Activated gamma-delta T cell treated with anti-CD3 and anti-CD28 coated beads, Interleukin-2, amount 50 U/mL, for 16 hours (primary cell): Measurements from ENCODE around the gene B4GALNT1.
"Not testable (repeated sequence)": the region's sequence is repeated elsewhere in the genome, so short reads cannot be mapped to it uniquely, and the experiment has no call there.

Experiments
- DNase-seq: peaks from one replicate; pipeline ENCODE4 v3.0.0-alpha.2; 2020; ENCODE audit warnings: low read depth

B4GALNT1 gene

DNA sequence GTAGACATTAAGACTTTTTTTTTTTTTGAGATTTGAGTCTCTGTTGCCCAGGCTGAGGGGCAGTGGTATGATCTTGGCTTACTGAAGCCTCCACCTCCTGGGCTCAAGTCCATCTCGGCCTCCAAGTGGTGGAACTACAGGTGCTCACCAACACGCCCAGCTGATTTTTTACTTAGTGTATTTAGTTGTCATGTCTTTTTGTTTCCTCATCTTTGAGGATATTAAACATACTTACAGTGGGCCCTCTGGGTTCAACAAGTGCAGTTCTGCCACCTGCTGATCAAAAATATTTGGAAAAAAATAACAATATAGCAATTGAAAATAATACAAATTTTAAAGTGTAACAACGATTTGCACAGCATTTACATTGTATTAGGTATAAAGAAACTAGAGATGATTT, 4.4 kb upstream of the B4GALNT1 start:
- DNase-seq: no peak

DNA sequence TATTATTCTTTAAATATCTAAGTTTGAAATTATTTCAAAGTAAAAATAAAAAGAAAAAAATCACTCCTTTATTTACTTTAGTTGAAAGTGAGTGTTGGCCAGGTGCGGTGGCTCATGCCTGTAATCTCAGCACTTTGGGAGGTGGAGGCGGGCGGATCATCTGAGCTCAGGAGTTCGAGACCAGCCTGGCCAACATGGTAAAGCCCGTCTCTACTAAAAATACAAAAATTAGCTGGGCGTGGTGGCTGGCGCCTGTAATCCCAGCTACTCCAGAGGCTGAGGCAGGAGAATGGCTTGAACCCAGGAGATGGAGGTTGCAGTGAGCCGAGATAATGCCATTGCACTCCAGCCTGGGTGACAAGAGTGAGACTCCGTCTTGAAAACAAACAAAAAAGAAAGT, 3.7 kb upstream of the B4GALNT1 start:
- DNase-seq: not testable (repeated sequence)

DNA sequence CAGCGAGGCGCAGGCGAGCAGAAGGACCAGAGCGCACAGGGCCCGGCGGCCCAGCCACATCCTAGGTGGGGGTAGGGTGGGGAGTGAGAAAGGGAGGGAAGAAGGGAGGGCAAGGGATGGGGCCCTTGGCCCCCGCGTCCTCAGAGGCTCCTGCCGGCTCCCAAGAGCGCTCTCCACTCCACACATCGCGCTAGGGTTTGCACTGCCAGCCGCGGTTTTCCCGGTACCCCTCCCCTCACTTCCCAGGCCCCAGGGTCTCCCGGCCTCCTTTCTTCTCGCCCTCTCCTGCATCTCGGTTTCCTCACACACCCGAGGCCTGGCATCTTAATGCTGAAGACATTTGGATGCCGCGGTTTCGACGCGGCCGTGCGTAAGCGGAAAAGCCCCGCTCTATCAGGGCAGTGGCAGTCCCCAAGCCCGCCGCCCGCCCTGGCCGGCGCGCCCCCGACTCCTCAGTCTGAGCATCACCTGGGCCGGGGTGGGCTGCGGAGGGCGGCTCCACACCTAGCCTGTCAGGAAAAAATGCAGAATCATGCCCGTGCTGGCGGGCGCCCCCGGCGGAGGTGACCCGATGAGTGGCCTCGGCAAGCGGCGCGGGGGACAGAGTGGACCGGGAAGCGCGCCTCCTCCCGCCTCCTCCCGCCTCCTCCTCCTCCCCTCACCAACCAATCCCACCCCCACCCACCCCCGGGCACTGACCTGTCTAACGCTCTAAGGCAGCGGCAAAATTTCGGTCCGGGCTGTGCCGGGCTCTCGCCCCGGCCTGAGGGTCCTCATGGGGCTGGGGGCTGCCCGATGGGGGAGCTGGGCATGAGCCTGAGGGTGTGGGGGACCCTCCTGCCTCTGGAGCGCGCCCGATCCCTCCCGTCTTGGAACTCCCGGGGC, 686 bp downstream of the B4GALNT1 start:
- DNase-seq: no peak

DNA sequence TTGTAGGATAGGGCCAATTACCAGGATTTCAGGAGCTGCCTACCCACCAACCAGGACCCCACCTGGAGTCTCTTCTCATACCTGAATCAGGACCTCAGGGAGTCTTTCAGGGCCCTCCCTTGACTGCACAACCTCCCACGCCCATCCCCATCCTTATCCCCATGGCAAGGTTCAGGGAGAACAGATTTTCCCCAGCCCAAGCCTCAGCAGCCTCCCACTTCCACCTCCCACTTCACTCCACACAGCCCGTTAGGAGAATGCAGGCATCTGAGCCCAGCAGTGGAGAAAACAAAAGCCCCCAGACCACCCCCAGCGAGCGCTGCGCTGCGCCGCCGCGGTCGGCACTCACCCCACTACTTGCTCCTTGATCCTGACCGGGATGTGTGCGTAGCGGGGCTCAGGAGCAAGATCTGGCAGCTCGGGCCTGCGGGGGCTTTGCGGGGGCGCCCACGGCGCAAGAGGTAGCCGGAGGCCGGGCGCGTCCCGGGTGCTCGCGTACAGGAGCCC, 1.4 kb downstream of the B4GALNT1 start:
- no peak for DNase-seq

DNA sequence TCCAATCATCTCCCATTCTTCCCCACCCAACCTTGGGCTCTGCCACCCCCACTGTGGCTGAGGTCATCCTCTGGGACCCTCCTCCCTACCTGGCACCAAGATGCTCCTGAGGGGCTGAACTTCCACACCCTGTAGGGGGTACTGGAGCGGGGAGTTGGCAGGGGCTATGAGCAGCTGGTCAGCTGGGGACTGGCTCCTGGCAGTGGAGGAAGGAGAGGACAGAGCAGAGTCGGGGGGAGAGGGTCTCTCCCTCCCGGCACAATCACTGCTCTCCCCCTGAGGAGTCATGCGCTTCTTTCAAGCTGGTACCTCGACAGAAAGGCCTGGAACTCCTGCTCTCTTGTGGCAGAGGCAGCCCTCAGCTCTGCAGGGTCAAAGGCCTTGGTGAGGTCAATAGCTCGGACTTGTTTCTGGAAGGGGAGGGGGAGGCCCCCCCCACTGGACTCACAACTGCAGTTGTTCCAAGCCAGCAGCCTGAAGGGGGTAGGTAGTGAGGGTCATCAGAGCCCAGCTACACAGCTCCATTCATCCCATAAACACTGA, 2.0 kb downstream of the B4GALNT1 start:
- DNase-seq: no peak

DNA sequence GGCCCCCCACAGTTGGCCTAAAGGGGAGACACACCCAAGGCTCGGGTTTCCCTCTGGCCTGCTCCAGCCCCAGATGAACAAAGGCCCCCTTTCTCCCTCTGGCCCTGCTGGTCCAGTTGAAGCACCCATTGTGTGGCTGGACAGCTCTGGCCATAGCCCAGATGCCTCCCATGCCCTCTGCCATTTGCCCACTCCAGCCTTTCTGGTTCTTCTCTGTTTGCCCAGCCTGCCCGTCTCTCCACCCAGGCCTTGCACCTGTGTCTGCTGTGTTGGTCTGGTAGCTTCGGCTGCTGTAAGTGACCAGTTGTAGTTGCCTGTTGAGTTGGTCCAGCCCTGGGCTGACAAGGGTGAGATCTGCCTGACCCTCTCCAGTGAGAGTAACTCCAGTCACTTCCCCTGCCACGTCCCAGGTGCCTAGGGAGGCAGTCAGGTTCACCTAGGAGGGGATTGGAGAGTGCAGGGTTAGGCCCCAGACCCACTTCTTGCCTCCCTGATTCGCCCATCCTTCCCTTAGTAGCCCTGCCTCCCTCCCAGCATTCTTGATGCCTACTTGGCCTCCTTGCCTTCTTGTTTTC, 3.0 kb downstream of the B4GALNT1 start:
- DNase-seq: no peak

DNA sequence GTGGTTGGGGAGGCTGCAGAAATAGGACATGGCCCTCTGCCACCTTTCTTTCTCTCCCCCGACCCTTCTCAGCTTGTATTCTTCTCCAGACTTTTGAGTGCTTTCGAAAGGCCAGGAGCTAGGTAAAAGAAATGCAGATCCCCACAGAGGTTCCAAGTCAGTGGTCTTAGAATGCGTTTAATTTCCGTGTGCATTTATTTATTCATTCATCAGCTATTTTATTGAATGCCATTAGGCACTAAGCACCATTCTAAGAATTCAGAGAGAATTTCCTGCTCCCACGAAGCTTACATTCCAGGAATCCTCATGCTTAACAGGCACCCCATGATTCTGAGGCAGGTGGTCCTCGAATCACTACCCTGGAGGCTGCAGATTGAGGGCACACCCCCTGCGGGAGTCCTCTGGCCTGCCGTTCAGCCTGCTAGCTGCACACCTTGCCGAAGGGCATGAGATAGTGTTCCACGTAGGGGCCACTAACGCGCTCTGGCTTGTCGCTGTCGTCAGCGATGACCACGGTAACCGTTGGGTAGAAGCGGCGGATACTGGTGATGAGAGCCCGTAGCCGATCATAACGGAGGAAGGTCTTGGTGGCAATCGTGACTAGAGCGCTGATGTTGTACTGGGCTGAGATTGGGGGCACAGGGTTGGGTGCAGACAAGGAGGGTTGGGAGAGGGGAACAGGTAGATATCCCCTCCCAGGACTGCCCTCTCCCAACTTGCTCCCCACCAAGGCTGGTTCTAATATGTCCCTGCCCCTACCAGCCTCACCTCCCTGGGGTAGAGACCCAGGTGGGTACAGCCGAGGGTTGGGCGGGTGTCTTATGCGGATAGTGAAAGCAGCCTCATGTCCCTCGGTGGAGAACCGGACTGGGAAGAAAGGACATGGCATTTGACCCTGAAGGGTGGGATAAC, 4.5 kb downstream of the B4GALNT1 start:
- no peak for DNase-seq

DNA sequence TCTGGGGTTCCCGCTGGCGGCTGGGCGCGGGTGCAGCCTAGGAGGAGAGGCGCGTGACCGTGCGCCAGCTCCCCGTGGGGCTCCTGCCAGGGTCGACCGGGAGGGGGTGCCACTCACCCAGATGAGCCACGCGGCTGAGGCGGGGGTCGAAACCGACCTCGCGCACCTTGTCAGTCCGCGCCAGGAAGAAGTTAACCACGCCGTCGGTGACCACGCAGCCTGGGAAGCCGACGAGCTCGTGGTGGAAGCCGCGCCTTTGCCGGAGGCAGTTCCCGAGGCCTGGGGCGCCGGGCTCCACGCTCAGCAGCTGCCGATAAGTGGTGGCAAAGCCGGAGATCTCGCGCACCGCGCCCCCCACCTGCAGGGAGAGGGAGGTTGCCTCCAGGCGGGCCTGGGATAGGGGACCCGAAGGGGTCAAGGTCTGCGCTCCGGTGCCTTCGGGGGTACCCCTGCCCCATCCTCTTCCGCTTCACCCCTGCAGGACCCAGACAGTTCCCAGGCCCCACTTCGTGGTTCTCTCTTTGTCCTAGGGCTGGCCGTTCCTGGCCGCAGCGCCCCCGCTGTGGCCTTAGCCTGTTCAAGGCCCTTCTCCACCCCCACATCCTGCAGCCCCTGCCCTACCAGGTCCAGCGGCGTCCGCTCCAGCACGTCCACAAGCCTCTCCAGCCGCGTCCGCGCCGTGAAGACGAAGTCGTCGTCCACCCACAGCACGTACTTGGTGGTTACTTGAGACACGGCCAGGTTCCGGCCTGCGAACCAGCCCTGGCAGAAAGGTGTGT, 5.3 kb downstream of the B4GALNT1 start:
- no peak for DNase-seq

DNA sequence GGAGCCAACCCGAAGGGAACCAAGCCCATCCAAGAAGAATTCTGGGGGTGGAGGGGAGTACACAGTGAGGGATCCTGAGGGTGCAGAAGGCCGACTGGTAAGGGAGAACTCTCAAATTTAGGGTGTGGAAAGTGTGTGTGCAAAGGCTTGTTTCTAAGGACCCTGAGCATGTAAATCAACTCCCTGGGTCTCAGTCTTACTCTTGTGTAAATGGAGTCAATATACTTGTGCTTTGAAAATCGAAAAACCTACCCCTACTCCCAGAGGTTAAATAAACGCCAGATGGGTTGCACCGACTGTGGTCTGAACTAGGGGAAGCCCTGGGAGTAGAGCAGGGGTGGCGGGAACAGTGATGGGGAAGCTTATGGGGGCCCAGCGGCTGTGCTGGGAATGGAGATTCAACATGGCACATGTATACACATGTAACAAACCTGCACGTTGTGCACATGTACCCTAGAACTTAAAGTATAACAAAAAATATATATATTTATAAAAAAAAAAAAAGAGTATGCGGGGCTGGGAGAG, 6.0 kb downstream of the B4GALNT1 start:
- no peak for DNase-seq

DNA sequence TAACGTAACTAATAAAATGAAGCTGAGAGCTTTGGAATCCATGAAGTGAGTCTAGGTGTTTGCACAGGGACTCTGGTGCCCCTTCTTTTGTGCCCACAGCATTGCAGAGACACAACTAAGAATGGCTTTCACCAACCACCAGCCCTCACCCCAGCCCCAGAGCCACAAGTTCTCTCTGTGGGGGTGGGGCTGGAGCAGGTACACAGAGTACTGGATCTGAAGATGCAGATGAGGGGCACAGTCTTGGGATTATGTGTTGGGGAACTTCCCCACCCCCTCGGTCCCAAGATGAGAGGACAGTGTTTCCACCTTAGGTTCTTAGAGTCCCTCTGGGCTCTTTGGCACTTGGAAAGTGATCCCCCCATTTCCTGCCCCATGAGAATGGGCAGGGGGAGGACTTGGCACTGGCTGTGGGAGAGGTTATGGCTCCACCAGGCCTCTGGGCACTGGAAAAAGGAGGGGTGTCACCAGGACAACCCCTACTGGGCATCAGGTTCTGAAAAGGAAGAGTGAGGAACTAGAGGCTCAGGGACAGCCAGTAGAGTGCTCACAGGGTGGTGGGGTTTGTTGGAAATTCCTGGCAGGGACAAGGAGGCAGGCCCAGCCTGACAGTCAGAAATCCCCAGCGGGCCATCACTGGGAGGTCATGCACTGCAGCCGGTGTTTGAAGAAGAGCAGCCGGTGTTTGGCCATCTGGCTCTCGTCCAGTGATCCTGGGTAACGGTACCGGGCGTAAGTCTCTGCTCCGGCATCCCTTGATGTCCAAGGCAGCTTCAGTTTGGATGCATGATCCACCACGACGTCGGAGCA, 6.7 kb downstream of the B4GALNT1 start:
- no peak for DNase-seq

DNA sequence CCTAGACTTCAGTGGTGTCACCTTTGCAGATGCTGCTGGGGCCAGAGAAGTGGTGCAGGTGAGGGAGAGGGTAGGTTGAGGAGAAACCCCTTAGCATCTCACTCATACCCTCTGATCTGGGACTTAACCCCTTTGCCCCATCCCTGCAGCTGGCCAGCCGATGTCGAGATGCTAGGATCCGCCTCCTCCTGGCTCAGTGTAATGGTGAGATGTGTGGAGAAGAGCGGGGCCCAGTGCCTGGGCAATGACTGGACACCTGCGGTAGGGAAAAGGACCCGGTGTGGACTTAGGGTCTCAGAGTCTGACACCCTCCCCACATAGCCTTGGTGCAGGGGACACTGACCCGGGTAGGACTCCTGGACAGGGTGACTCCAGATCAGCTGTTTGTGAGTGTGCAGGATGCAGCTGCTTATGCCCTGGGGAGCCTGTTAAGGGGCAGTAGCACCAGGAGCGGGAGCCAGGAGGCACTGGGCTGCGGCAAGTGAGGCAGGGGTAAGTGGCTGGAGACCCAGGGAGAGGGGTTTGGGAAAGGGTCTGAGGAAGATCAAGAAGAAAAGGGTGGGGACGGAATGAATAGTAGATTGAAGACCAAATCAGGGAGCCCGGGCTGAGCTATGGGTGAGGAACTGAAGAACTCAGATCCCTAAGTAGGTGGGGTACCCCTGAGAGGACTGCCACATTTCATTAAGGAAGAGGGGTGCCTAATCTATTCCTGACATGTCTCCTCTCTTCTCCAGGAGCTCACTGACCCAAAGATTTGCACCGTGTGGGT, 7.6 kb downstream of the B4GALNT1 start:
- no peak for DNase-seq

DNA sequence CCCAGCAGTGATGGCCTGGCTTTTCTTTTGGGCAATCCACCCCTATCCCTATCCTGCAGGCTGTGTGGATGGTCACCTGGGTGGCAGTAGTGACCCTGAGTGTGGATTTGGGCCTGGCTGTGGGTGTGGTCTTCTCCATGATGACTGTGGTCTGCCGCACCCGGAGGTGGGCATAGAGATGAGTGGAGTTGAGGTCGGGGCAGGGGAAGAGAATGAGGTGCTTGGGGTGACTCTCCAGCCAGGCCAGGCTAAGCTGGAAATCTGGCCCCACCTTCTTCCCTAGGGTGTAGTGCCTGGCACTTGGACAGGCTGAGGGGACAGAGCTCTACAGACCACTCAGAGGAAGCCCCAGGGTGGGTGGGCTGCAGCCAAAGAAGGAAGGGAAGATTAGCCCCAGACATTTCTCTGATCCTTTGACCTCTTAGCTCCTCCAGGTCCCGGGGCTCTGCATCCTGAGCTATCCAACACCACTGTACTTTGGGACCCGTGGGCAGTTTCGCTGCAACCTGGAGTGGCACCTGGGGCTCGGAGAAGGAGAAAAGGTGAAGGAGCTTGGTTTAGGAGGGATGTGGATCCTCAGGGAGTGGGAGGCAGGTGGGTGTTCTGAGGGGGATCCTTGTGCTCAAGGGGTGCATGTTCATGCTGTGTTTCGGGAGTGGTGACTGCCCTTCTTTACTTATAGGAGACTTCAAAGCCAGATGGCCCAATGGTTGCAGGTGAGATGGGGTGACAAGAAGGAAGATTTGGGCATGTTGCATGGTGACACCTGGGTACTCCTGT, 8.4 kb downstream of the B4GALNT1 start:
- no peak for DNase-seq

DNA sequence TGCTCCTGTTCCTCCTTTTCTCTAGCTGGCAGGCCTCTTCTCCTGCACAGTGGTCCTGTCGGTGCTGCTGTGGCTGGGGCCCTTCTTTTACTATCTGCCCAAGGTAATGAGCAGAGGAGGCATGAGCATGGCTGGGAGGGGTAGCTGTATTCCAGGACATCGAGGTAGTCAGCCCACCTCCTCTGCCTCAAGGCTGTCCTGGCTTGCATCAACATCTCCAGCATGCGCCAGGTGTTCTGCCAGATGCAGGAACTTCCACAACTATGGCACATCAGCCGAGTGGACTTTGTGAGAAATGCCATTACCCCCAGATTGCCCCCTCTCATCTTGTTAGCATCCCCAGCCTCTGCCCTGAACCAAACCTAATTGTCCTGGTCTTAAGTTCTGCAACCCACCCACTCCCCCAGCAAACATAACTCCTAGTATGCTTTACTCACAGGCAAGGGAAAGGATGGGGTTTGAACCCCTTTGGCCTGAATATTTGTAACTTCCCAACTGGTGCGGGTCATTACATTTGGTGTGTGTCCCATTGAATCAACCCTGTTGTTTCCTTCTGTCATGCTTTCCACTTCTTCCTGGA, 9.1 kb downstream of the B4GALNT1 start:
- no peak for DNase-seq

DNA sequence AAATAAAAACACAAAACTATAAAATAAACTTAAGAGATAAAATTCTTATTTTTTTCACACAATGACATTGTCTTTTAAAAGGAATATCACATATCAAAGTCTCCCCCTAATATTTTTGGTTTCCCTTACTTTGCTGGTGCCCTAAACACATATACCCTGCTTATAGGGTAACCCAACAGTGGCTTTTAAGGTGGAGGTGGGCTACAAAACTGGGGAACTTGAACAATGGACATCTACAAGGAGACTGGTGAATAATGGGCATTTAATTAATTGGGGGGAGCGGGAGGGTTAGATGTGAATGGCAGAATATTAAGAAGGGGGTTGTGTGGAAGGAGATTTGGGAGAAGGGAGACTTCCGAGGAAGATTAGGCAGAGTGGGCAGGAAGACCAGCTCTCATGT, 9.6 kb downstream of the B4GALNT1 start:
- no peak for DNase-seq

DNA sequence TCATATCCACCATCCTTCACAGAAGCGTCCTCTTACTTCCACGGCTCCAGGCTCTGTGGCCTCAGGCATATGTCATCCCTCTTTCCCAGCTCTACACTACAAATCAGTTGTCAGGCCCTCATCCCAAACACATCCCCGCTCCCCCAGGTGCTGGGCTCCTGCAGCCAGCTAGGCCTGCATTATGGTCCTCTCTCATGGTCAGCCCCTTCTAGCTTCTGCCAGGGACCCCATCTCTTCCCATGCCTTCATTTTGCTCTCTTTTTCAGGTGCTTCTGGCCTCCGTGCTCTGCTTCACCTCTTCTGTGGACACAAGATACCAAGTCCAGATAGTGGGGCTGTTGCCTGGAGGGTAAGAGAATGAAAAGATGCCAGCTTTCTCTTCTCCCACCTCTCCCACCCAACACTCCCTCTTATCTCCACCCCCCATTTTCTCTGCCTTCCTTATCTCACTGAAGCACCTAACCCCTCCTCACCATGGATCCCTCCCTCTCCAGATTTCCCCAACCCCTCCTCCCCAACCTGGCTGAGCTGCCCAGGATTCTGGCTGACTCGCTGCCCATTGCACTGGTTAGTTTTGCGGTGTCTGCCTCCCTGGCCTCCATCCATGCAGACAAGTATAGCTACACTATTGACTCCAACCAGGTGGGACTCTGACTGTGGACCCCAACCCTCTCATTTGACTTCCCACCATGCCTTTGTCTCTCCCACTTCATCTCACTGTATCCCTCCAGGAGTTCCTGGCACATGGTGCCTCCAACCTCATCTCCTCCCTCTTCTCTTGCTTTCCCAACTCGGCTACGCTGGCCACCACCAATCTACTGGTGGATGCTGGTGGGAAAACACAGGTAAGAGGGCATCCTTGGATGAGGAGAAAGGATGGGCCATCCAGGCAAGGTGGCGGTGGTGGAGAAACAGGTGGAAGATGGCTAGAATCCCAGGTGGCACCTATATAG, 10.4 kb downstream of the B4GALNT1 start:
- no peak for DNase-seq

DNA sequence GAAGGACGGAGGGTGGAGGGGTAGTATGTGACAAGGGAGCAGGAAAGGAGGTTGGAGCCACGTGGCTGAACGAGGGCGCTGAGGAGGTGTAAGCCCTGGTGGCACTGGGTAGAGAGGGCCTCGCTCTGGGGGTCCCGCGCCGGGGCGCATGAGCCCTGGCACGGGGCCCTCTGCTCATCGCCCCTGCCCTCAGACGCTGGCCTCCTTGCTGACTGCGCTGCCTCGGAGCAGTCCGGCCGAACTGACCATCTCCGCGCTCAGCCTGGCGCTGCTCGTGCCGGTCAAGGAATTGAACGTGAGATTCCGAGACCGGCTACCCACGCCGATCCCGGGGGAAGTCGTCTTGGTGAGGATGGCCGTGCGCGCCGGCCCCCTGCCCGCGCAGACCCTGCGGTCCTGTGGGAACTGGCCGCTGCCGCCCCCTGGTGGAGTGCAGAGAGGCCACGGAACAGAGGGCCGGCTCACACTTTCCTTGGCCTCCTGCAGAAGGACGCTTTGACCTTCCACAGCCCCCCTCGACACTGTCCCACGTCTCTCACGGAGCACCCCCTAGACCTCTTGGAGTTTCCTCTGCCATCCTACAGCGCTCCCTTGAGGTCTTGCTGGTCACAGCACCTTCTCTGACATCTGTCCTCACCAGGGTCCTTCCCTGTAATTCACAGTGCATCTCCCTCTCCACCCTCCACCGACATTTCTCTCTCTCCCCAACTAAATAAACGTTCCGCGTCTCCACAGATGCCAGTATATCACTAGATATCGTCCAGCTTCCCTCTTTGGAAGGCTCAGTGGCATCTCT, 11.3 kb downstream of the B4GALNT1 start:
- DNase-seq: no peak
